Muscle layer of duodenum (tissue), 2 donors: Measurements from ENCODE around the gene CEP135.

ENCODE experiments used
- H3K27ac ChIP-seq: one replicate; pipeline ENCODE4 v1.7.0; 2013; ENCODE audit warnings: mild to moderate bottlenecking, low read length
- H3K27me3 ChIP-seq: one replicate; pipeline ENCODE4 v1.7.0; 2013; ENCODE audit warnings: low read depth, mild to moderate bottlenecking, control low read depth, low read length
- H3K36me3 ChIP-seq, 2 donors: one replicate each; pipeline ENCODE4 v1.7.0; 2013; ENCODE audit warnings: low read length in 2 of 2, control low read depth in 1 of 2, mild to moderate bottlenecking in 1 of 2; ENCODE audit not compliant: insufficient read depth in 2 of 2, control insufficient read depth in 1 of 2
- H3K4me1 ChIP-seq, 2 donors: one replicate each; pipeline ENCODE4 v1.7.0; 2013; ENCODE audit warnings: low read length in 2 of 2, mild to moderate bottlenecking in 2 of 2, control low read depth in 1 of 2, moderate library complexity in 1 of 2; ENCODE audit not compliant: insufficient read depth in 2 of 2, control insufficient read depth in 1 of 2
- H3K4me3 ChIP-seq, 2 donors: one replicate each; pipeline ENCODE4 v1.7.0; 2013; ENCODE audit warnings: low read length in 2 of 2, low read depth in 1 of 2, mild to moderate bottlenecking in 1 of 2
- H3K9me3 ChIP-seq, 2 donors: one replicate each; pipeline ENCODE4 v1.7.0; 2013; ENCODE audit warnings: low read length in 2 of 2, control low read depth in 1 of 2, mild to moderate bottlenecking in 1 of 2; ENCODE audit not compliant: control insufficient read depth in 1 of 2
- donor health status: healthy.

Gene CEP135, protein sequence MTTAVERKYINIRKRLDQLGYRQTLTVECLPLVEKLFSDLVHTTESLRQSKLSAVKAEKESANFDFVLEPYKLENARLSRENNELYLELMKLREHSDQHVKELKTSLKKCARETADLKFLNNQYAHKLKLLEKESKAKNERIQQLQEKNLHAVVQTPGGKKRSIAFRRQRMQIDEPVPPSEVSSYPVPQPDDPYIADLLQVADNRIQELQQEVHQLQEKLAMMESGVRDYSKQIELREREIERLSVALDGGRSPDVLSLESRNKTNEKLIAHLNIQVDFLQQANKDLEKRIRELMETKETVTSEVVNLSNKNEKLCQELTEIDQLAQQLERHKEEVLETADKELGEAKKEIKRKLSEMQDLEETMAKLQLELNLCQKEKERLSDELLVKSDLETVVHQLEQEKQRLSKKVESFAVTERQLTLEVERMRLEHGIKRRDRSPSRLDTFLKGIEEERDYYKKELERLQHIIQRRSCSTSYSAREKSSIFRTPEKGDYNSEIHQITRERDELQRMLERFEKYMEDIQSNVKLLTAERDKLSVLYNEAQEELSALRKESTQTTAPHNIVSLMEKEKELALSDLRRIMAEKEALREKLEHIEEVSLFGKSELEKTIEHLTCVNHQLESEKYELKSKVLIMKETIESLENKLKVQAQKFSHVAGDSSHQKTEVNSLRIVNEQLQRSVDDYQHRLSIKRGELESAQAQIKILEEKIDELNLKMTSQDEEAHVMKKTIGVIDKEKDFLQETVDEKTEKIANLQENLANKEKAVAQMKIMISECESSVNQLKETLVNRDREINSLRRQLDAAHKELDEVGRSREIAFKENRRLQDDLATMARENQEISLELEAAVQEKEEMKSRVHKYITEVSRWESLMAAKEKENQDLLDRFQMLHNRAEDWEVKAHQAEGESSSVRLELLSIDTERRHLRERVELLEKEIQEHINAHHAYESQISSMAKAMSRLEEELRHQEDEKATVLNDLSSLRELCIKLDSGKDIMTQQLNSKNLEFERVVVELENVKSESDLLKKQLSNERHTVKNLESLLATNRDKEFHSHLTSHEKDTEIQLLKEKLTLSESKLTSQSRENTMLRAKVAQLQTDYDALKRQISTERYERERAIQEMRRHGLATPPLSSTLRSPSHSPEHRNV

DNA sequence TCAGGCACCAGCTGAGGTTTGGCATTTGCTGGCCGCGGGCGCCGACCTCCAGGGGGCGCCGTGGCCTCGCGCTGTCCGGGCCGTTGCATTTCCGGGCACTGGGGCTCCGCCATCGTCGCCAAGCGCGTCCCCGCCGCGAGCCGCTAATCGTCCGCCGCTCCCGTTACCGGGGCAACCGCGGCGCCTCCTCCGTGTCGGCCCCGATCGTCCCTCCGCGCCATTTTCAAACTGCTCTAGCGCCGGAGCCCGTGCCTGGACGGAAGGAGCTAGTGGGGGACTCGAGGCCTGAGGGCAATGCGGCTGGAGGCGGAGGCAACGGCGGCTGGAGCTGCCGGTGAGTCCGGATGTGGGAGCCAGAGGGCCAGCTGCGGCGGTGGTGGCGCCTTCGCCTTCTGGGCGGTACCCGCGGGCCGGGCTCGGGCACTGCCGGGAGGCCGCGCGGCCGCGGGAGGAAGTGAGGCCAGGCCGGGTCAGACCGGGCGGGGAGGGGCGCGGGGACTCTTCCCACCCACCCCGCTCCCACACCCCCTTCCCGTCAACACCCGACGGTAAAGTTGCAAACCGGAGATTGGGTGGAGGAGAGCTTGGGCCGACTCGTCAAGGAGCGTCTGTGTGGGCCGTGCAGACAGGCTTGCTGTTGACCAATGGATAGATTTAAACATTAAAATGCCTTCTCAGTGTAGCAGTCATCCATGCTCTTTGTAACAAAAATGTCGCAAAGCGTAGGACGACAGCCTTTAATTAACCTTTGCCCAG, at the start of gene CEP135:
Gene CEP135 (plus strand): TSS at position 220 of the 756 bp plus-strand sequence. CDS start 3,186 bp downstream, outside the sequence.
- Histone ChIP-seq H3K27me3 (no peaks in the 10 kb centered on the region), H3K36me3 (peaks cover 0 to 7% of the 10 kb centered on the region in 2 donors), H3K4me1 (peaks cover 11 to 19% of the 10 kb centered on the region in 2 donors), H3K27ac (peak within 1 kb of the TSS; percentile 87), H3K9me3 (no peaks in the 10 kb centered on the region), H3K4me3 (peak within 1 kb of the TSS; percentile 69 to 89)

DNA sequence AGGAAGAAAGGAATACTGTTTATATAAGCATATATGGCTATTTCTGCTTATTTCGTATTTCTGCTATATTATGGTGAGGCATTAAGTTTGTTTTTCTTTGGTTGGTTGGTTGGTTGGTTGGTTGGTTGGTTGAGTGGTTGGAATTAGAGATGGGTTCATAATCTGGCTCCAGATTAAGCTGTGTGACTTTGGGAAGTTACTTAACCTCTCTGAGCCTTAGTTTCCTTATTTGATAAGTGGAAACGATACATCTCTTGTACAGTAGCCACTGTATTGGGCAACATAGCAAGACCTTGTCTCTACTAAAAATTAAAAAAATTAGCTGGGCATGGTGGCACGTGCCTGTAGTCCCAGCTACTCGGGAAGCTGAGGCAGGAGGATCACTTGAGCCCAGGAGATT, 46.1 kb upstream of the CEP135 start:
- H3K36me3 ChIP-seq, result peaks cover 21 to 24% of the 10 kb centered on the region in 2 donors
- no peak overlapping the region for H3K4me3 ChIP-seq
- H3K4me1 ChIP-seq, result no peaks in the 10 kb centered on the region
- no peaks in the 10 kb centered on the region for H3K9me3 ChIP-seq
- H3K27me3 ChIP-seq, result no peaks in the 10 kb centered on the region
- H3K27ac ChIP-seq, result no peak overlapping the region

DNA sequence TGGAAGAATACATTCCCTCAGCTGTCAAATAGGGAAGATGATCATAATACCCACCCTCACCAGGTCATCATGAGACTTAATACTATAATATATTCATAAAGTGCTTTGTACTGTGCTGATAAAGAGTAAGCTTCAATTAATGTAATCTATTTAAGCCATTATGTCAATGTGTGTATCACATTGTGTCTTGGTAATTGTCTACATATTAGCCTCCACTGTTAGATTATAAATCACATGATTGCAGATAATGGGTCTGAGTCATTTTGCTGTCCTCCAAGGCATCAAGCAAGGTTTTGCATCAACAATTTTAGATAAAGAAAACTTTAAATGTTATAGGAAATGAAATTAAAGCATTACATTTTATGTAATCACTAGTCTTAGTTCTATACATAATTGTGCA, 45.2 kb upstream of the CEP135 start:
- peaks cover 18 to 24% of the 10 kb centered on the region in 2 donors for H3K36me3 ChIP-seq

DNA sequence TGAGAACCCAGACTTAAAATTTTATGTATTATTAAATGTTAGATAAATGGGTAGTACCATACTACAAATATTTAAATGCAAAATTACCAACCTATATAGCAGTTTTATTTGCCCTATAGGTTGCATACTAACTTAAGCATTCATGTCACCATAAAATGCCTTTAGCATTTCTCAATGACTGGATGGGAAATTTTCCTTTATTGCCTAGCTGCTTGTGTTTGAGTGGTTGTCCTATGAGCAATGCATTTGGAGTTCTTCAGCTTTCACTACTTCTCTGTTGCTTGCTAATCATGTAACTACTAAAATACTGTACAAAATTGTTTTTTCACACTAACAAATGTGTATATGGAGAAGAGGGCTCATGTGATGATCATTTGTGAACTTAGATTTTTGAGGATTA, 44.2 kb upstream of the CEP135 start:
- H3K4me3 ChIP-seq, result no peak overlapping the region
- peaks cover 18 to 24% of the 10 kb centered on the region in 2 donors for H3K36me3 ChIP-seq
- no peaks in the 10 kb centered on the region for H3K27me3 ChIP-seq
- H3K27ac ChIP-seq, result no peak overlapping the region
- no peaks in the 10 kb centered on the region for H3K4me1 ChIP-seq
- H3K9me3 ChIP-seq, result no peaks in the 10 kb centered on the region

More for the DNA sequence above, 45.2 kb upstream of the CEP135 start:
- Histone ChIP-seq H3K4me1 (no peaks in the 10 kb centered on the region), H3K27ac (no peak overlapping the region), H3K4me3 (no peak overlapping the region), H3K27me3 (no peaks in the 10 kb centered on the region), H3K9me3 (no peaks in the 10 kb centered on the region)

DNA sequence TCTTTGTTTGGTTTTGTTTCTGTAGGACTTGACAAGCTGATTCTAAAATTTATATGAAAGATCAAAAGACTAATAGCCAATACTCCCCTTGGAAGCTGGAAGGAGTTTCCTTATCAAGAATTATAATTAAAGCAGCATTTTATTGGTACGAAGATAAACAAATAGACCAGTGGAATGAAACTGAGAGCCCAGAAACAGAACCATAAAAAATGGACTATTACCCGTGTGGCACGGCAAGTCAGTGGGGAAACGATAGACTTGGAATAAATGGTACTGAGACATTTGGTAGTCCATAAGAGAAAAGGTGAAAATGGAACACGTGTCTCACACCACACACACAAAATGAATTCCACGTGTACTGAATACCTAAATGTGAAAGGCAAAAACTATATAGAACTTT, 42.4 kb upstream of the CEP135 start:
- no peaks in the 10 kb centered on the region for H3K9me3 ChIP-seq
- no peak overlapping the region for H3K27ac ChIP-seq

DNA sequence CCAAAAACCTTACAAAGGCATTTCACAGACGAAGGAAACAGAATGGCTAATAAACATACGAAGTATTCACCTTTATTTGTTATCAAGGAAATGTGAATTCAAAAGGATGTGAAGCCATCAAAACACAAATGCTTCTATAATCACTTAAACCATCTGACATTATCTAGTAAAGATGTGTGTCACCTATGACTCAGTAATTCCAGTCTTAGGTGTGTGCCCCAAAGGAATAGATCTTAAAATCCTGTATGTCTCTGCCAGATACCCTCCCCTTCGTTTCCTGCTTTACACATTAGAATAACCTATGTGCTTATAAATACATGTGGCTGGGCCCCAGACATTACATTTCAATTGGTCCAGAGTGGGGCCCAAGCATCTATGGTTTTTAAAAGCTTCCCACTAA, 41.8 kb upstream of the CEP135 start:
- Histone ChIP-seq H3K9me3 (no peaks in the 10 kb centered on the region), H3K36me3 (peaks cover 18 to 24% of the 10 kb centered on the region in 2 donors), H3K4me3 (peak overlapping the region in 1 of 2 donors; percentile 5), H3K4me1 (no peaks in the 10 kb centered on the region), H3K27ac (no peak overlapping the region), H3K27me3 (no peaks in the 10 kb centered on the region)

More for the DNA sequence above, 42.4 kb upstream of the CEP135 start:
- Histone ChIP-seq H3K27me3 (no peaks in the 10 kb centered on the region), H3K36me3 (peaks cover 18 to 24% of the 10 kb centered on the region in 2 donors), H3K4me1 (no peaks in the 10 kb centered on the region), H3K4me3 (no peak overlapping the region)

DNA sequence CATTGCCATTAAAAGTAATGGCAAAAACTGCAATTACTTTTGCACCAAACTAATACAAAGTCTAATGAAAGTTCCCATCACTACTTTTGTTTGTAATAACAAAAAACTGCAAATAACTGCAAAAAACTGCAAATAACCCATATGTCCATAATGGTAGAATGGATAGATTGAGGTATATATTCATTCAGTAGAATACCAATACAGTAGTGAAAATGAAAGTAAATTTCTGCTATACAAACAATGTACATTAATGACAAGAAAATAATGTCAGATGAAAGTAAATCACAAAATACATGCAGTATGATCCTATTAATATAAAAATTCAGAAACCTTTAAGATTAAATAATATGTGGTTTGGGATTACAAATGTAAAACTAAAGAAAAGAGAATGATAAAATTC, 41.3 kb upstream of the CEP135 start:
- Histone ChIP-seq H3K4me1 (no peaks in the 10 kb centered on the region), H3K4me3 (peak overlapping the region in 1 of 2 donors; percentile 5), H3K27ac (no peak overlapping the region), H3K9me3 (no peaks in the 10 kb centered on the region), H3K27me3 (no peaks in the 10 kb centered on the region), H3K36me3 (peaks cover 14 to 19% of the 10 kb centered on the region in 2 donors)

DNA sequence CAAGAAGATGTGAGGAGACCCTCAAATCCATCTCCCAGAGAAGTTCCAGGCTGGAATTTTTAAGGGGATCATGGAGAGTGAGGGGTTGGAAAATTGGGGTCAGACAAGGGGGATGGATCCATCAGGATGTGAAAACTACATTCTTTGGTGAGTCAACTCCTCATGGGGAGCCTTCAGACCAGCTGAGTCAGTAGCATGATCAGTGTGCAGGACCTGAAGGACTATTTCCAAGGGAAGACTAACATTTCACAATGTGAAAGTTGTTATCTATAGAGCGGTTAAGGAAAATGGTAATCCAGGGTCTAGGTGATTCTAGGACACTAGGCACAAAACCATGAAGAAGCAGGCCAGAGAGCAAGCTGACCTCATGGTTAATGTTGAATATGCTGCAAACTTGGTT, 38.6 kb upstream of the CEP135 start:
- Histone ChIP-seq H3K27me3 (no peaks in the 10 kb centered on the region), H3K36me3 (peaks cover 5 to 7% of the 10 kb centered on the region in 2 donors), H3K9me3 (no peaks in the 10 kb centered on the region), H3K27ac (no peak overlapping the region), H3K4me3 (no peak overlapping the region), H3K4me1 (no peaks in the 10 kb centered on the region)

DNA sequence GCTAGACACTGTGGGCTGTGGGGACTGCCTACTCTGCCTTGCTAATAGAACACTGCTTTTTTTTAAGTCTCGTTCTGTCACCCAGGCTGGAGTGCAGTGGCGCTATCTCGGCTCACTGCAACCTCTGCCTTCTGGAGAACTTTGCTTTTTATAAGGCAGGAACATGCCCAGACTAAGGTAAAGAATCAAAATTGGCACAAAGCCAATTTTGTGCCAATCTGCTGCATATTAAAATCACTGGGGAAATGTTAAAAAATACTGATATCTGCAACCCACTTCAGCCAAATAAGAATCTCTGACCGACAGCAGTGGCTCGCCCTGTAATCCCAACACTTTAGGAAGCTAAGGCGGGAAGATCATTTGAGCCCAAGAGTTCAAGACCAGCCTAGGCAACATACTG, 36.5 kb upstream of the CEP135 start:
- no peak overlapping the region for H3K4me3 ChIP-seq
- no peak overlapping the region for H3K27ac ChIP-seq
- H3K4me1 ChIP-seq, result no peaks in the 10 kb centered on the region
- H3K9me3 ChIP-seq, result no peaks in the 10 kb centered on the region
- no peaks in the 10 kb centered on the region for H3K27me3 ChIP-seq
- no peaks in the 10 kb centered on the region for H3K36me3 ChIP-seq

DNA sequence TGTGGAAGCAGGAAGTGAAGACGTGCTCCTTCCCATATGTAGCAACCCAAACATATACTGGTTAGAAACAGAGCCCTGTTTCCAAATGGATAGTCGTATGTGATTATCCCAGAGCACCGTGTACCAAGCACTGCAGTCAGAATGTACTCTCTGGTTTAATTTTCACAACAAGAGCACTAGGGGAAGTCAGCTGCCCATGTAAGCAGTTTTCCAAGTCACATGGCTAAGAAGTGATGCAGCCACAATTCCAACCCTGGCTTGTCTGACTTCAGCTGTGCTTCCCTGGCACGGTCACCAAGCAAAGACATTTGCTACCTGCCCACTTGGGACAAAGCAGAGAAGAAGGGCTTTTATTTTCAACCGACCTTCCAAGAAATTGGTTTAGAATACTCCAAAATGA, 28.2 kb upstream of the CEP135 start:
- Histone ChIP-seq H3K4me3 (no peak overlapping the region), H3K9me3 (no peaks in the 10 kb centered on the region), H3K36me3 (no peaks in the 10 kb centered on the region), H3K27ac (no peak overlapping the region), H3K27me3 (no peaks in the 10 kb centered on the region), H3K4me1 (no peaks in the 10 kb centered on the region)
